Left cardiac atrium (tissue), 4 donors: Measurements from ENCODE around the gene TAF11. TPM values are rescaled to one million over a fixed set of nuclear protein-coding genes. Genes with fewer than 3 reads are reported as not detected.

Experiments
- ATAC-seq, 2 donors: fragments of 200-7000 bp; cut with Tn5 transposase; one replicate each; pipeline ENCODE4 v1.9.1; 2020; ENCODE audit warnings: mild to moderate bottlenecking in 2 of 2, moderate library complexity in 2 of 2
- DNase-seq: peaks from one replicate; pipeline ENCODE4 v3.0.0-alpha.2; 2020
- intact Hi-C, 2 donors: fragments of 100-400 bp; cut with DNase I; formaldehyde crosslinking; loops; one replicate each; pipeline versions ENCODE4 v1.14.1 to v1.15.1; 2022 to 2023
- total RNA-seq, 2 donors: library from RNA; stranded (reverse); fragmentation: NEBNext Ultra II Directional; extraction: Animal tissue kit (Norgen Biotek cat#: 25700); gene quantifications; one replicate each; pipeline ENCODE4 v1.2.1, GENCODE V29; 2021
- donor health status: DM: no; HTN: yes; CAD: no.
- donor health status: DM: no; HTN: yes; CAD: no; lungs with severe emphysema.
- donor health status: DM: yes; HTN: yes; CAD: no.
- donor health status: Dilated cardiomyopathy.

Gene TAF11
- total RNA-seq, 2 donors from 2014 or later = 16.6 to 20.5 TPM

DNA sequence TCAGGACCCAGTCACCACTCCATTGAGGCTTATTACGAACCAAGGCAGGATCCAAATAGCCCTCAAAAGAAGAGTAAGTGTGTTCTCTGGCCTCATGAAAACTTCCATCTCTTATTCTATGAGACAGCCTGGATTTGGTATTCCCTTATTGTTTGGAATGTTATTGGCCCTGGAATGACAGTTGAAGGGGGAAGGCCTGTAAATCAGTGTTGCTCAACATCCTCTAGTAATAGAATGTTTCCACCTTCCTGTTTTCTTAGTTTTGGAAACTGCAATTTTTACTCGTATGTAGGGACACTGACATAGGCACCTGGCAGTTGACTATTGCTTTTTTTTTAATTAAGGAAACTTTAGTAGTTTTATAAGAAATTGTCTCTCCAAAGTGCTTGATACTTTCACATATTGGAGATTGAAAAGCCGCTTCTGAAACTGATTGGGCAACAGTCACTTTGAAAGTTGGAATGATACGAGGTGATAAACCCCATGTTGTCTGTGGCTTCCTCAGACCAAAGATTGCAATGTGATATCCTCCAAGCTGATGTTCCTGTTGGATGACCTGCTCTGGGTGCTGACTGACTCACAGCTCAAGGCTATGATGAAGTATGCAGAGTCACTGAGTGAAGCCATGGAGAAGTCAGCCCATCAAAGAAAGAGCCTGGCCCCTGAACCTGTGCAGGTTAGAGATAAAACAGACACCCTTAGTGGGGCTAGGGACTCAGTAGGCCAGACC lies 52.9 kb downstream of the TAF11 start:
- ATAC-seq (no peak), DNase-seq (no peak)
- intact Hi-C loops = no loop called here

- intact Hi-C loops = no loop called here
- ATAC-seq (no peak), DNase-seq (no peak)
Observed at GRCh38 chr6:34832942-34833341, 54.9 kb downstream of the TAF11 start.

- ATAC-seq (no peak), DNase-seq (no peak)
- intact Hi-C loops = no loop called here
Observed at GRCh38 chr6:34829137-34829536, 58.7 kb downstream of the TAF11 start.

Other genes with a start within 250 kb of the TAF11 start
- 100 to 1,000 TPM; 102 to 104 TPM for gene ILRUN, start 191.3 kb downstream of the TAF11 start, total RNA-seq
- gene SNRPC, start 130.5 kb downstream of the TAF11 start, total RNA-seq = 10 to 100 TPM; 87.6 to 91.1 TPM
- gene BLTP3A, start 96.0 kb downstream of the TAF11 start, total RNA-seq = 10 to 100 TPM; 12.4 to 17.5 TPM
- gene ANKS1A, start 1.2 kb upstream of the TAF11 start, total RNA-seq = 10 to 100 TPM; 20.9 to 26.4 TPM